Measurements from ENCODE around the gene TM9SF1. TPM values are rescaled to one million over a fixed set of nuclear protein-coding genes. Genes with fewer than 3 reads are reported as not detected.

The TM9SF1 gene
- total and polyA plus RNA-seq, 9 of the 15 experiments (the other 6 are each of a cell fraction or from before 2014, with no cell fraction given), result 5.3 to 20.3 (median 11.8) TPM

- TF ChIP-seq, protein P1, sequence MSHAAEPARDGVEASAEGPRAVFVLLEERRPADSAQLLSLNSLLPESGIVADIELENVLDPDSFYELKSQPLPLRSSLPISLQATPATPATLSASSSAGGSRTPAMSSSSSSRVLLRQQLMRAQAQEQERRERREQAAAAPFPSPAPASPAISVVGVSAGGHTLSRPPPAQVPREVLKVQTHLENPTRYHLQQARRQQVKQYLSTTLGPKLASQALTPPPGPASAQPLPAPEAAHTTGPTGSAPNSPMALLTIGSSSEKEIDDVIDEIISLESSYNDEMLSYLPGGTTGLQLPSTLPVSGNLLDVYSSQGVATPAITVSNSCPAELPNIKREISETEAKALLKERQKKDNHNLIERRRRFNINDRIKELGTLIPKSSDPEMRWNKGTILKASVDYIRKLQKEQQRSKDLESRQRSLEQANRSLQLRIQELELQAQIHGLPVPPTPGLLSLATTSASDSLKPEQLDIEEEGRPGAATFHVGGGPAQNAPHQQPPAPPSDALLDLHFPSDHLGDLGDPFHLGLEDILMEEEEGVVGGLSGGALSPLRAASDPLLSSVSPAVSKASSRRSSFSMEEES (CRISPR knock-in tag; IDR thresholded peaks at IDR 0.05), result no peak
- TF ChIP-seq ZHX1 (conservative IDR thresholded peaks at IDR 0.05; ENCODE audit: low read length) (no peak), RBM15 (IDR thresholded peaks at IDR 0.05; ENCODE audit: insufficient read depth, low read length) (no peak), ZFPM2 (CRISPR knock-in tag; IDR thresholded peaks at IDR 0.05) (no peak), HOXB6 (CRISPR knock-in tag; IDR thresholded peaks at IDR 0.05; ENCODE audit: borderline replicate concordance) (no peak), CBX2 (IDR thresholded peaks at IDR 0.05; ENCODE audit: insufficient read depth, low read length, poor library complexity, severe bottlenecking) (no peak), ZNF592 (IDR thresholded peaks at IDR 0.05) (0 out of 2 replicates have a peak, but pooled peaks have one; percentile 13), ZNF239 (CRISPR knock-in tag; IDR thresholded peaks at IDR 0.05) (no peak), TBL1XR1 (IDR thresholded peaks at IDR 0.05; ENCODE audit: low read length in 2 of 2) (no peak), HDAC8 (tag; IDR thresholded peaks at IDR 0.05) (no peak), CBFA2T2 (conservative IDR thresholded peaks at IDR 0.05) (no peak), ZNF707 (CRISPR knock-in tag; conservative IDR thresholded peaks at IDR 0.05) (no peak), JUN (IDR thresholded peaks at IDR 0.05; ENCODE audit: borderline replicate concordance, low read depth, low read length) (no peak), JUN (CRISPR knock-in tag; IDR thresholded peaks at IDR 0.05; ENCODE audit: borderline replicate concordance) (no peak), FOXP1 (CRISPR knock-in tag; IDR thresholded peaks at IDR 0.05) (no peak)
- TF ChIP-seq, protein P2, sequence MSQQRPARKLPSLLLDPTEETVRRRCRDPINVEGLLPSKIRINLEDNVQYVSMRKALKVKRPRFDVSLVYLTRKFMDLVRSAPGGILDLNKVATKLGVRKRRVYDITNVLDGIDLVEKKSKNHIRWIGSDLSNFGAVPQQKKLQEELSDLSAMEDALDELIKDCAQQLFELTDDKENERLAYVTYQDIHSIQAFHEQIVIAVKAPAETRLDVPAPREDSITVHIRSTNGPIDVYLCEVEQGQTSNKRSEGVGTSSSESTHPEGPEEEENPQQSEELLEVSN (IDR thresholded peaks at IDR 0.05; ENCODE audit: borderline replicate concordance in 1 of 2, extremely low read depth in 1 of 2, insufficient read depth in 1 of 2, insufficient read length in 1 of 2, low read depth in 1 of 2, low read length in 1 of 2, poor library complexity in 1 of 2, severe bottlenecking in 1 of 2), result peak in 1 of 2 experiments; percentile 1
These were observed 37.6 kb upstream of the TM9SF1 start, which contains the start of gene GMPR2 (continued) for GRCh38 chr14:24232645-24233537.
